Measurements from ENCODE around the gene DLGAP1. TPM values are rescaled to one million over a fixed set of nuclear protein-coding genes. Genes with fewer than 3 reads are reported as not detected.
"Not testable (repeated sequence)": the region's sequence is repeated elsewhere in the genome, so short reads cannot be mapped to it uniquely, and the experiment has no call there.

Gene DLGAP1
- total RNA-seq, 1 donor from 2014 or later = 0.28 TPM

DNA sequence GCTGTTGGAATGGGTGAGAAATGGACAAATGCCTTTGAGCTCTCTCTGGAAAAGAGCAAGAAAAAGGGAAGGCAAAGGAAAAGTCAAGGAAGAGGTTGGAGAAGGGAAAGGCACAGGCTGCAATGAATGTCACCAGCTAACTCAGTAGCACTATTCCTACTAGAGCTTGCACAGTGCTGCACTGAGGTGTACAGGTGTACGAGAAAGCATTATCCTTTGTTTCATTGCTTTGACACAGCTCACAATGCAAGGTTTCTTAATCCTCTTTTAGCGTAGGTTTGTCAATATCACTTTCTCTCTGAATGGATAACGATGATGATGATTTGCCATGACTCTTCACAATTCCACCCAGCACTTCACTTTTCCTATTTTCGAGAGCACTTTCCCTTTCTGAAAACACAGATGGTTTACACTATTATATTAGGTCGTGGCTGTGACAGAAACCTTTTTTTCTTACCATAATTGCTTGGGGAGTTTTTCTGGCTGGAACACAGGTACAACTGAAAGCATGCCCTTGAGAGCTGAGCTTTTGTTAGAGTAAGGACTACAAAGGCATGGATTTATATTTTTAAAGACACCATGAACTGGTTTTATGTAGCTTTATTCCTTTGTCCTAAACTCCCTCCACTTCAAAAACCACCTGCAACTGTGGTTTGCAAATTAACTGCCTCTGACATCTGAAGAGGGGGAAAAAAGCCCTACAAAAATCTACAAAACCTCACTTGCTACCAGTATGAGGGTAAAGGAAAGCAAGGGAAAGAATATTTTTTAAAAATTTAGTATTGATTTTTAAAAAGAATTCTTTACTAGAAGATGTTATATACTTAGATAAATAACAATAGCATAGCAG lies 739.7 kb downstream of the DLGAP1 start:
- ATAC-seq = no peak

DNA sequence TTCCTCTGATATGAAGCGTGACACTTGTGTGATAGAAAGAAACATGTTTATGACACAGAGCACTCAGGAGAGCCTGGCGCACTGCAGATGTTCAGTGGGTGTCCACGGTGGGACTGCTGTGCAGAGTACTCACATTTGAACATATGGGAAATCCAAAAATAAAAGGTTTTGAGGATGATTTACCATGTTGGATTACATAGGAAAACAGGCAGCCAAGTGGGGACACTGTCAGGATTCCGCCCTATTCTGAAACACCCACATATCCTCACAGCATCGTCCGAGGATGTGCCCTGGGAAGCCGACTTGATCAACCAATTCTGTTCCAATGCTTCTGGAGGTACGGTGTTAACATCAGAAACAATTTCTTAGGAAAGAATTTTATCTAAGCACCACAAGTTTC lies 741.4 kb downstream of the DLGAP1 start:
- no peak for ATAC-seq

DNA sequence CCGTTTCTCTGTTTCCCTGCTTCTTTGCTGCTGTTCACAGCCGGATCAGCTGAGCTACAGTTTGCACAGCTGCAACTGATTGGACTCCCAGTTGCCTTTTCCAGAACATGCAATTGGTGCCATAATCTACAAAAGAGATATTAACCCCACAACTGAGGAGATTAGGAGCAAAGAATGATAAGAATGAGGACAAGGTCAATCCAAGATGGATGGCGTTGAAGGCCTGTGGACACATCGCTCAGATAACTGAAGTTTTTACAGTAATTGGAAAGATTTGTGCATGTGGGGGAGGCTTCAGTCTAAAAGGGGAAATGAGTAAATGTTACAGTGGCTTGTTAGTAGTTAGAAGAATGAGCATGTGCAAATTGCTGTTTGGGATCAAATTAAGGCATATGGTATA lies 741.9 kb downstream of the DLGAP1 start:
- no peak for ATAC-seq

DNA sequence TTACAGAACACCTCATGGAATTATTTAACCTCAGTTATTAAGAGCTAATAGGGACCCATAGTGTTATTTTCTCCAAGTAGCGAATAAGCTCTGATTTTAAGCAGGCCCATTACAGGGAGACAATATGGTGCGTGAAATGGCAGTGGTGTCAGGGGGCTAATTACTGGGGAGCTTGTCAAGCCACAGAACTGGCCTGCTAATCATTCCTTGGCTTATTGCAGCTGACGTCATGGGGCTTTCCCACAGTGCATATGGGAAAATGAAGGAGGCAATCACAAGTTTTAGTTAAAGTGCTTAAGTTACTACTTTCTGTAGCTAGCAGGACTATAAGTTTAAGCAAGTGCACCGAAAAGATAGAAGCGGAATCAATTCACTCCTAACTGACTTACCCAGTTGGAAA lies 742.6 kb downstream of the DLGAP1 start:
- ATAC-seq = no peak

DNA sequence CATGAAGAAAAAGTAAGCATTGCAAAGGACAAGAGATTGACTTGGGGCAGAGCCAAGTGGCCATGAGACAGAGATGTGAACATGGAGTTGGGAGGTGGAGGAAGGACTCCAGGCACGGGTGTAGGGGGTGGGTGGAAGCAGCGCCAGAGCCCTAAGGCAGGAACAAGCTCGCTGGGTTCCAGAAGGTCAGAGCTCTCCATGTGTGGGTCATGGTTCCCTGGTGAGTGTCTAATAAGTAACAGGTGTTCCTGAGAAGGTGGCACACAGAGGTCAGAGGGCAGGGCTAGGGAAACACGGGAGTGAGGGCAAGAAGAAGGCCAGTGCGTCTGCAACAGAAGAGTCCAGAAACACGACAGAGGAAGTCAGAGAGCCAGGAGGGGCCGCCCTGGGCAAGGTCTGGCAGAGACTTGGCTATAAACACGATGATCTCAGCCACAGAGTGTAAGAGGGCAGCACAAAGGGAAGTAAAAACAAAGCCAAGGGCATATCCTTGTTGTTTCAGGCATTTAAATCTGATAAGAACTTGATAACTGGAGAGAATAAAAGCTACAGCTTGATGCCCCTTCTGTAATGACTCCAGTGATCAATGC lies 744.3 kb downstream of the DLGAP1 start:
- peak; percentile 36 for ATAC-seq

DNA sequence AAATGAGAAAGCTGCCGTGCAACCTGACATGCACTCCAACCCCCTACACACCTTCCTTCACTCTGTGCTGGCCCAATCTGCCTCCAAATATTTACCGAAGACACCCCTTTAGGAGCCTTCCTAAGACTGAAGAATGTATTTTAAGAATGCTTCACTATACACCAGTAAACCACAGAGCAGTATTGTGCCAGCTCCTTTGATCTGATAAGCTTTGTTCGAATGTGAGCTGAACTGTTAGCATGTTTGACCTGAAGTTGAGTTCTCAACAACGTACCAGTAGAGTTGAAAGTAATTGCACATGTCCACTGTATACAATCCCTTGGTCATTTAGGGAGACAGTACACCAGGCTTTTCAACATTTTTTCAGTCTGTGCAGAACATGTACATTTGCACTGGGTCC lies 745.9 kb downstream of the DLGAP1 start:
- ATAC-seq = no peak

DNA sequence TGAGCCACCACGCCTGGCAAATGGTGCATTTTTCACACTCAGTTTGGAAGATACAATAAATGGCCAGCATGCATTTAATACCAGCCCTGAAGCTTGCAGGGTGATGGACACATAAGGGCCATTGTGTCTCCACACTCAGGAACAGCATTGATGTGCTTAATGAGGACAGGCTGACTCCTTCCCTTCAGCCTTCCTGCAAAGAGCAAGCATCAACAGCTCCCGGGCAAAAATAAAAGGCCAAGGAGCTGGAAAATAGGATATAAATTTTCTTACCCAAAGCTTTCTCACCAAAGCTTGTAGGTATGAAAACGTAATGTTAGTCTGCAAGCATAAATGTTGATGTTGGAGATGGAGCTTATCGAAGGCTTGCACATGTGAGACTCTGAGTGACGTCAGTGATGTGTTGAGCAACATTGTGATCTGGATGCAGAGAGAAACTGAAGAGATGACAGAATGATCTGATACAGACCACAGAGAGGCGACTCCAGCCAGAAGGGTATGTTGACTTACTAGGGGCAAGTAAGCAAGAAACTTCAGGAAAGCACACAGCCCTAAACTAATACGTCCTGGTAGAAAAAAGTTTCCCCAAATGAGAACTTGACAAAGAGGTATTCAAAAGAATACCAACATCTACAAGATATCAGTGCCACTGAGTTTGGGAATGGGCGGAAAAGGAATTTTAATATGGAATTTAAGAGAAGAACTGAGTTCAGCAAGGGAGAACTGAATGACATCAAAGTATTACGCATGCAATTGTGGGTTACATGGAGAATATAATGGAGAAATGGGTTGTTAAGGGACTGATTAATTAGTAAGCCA lies 748.6 kb downstream of the DLGAP1 start:
- no peak for ATAC-seq

DNA sequence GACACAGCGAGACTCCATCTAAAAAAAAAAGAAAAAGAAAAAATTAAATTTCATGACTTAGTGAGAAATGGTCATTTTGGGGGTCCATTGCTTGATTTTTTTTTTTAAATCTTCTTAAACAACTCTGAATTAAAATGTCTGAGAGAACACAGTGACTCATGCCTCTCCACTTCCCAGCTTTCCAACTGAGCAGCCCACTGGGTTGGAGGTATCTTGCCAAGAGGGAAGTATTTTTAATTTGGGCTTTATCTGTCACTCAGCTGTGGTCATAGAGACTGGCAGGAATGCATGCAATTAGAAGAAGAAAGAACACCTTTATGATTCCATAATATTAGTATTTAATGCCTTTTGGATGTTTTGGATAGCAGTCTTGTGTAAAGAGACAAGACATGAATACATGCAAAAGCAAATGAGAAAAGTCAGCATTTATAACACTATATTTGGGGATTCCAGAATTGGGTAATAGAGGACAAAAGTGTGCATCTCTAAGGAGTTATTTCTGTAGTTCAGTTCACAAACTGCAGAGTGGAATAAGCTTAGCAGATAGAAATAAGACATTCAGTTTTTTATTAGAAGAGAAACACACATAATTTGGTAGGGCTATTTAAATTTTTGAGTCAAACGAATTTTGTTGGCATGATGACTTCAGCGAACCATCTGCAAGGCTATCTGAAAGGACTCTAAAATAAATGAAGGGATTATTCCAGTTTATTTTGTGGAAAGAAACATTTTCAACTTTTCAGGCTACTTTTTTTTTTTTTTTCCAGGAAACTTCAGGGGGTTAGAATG lies 750.4 kb downstream of the DLGAP1 start:
- no peak for ATAC-seq

DNA sequence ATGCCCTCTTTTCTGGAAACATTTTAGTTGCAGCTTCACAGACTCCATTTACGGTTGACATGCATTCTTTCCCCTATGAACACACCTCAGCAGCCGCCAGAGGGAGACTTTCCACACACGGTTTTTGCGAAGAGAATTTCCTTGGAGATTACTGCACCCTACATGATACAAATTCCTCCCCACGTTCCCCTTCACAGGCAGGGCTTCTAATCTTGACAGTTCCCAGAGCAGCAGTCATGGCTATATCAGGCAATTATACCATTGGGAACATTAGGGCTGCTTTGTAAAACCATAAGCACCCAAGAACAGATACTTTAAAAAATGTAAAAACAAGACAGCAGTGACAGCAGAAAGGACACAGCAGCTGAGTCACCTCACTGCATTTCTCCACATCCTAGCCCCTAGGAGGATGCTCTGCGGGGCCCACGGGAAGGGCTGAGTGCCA lies 751.4 kb downstream of the DLGAP1 start:
- peak; percentile 42 for ATAC-seq

DNA sequence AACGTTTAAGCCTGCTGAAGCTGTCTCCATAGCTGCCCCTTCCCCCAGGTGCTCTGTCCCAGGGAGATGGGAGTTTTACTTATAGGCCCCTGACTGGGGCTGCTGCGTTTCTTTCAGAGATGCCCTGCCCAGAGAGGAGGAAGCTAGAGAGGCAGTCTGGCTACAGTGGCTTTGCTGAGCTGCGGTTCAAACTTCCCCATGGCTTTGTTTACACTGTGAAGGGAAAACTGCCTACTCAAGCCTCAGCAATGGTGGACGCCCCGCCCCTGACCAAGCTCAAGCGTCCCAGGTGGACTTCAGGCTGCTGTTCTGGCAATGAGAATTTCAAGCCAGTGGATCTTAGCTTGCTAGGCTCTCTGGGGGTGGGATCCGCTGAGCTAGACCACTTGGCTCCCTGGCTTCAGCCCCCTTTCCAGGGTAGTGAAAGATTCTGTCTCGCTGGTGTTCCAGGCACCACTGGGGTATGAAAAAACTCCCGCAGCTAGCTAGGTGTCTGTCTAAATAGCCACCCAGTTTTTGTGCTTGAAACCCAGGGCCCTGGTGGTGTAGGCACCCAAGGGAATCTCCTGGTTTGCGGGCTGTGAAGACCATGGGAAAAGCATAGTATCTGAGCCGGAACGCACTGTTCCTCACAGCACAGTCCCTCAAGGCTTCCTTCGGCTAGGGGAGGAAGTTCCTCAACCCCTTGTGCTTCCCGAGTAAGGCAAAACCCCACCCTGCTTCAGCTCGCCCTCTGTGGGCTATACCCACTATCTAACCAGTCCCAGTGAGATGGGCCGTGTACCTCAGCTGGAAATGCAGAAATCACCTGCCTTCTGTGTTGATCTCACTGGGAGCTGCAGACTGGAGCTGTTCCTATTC lies 755.2 kb downstream of the DLGAP1 start:
- ATAC-seq = not testable (repeated sequence)

DNA sequence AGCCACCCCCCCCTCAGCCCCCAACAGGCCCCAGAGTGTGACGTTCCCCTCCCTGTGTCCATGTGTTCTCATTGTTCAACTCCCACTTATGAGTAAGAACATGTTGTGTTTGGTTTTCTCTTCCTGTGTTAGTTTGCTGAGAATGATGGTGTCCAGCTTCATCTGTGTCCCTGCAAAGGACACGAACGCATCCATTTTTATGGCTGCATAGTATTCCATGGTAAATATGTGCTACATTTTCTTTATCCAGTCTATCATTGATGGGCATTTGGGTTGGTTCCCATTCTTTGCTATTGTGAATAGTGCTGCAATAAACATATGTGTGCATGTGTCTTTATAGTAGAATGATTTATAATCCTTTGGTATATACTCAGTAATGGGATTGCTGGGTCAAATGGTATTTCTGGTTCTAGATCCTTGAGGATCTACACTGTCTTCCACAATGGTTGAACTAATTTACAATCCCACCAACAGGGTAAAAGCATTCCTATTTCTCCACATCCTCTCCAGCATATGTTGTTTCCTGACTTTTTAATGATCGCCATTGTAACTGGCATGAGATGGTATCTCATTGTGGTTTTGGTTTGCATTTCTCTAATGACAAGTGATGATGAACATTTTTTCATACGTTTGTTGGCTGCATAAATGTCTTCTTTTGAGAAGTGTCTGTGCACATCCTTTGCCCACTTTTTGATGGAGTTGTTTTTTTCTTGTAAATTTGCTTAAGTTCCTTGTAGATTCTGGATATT lies 760.9 kb downstream of the DLGAP1 start:
- ATAC-seq = not testable (repeated sequence)

DNA sequence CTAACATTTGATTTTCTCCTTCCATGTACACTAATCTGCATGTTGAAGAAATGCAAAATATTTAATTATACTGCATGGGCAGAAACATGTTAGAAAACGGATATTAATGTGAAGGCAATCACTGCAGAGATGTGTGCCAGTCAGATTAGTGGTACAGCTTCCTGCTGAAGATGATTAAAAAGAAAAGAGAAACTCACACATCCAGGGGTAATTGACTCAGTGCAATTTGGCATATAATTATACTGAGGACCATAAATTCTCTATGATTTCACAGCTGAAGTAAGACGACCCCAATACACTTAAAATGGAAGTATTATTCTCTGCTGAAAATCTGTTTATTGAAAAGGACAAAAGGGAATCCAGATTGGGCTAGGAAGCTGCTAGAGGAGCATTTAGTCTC lies 761.7 kb downstream of the DLGAP1 start:
- no peak for ATAC-seq

DNA sequence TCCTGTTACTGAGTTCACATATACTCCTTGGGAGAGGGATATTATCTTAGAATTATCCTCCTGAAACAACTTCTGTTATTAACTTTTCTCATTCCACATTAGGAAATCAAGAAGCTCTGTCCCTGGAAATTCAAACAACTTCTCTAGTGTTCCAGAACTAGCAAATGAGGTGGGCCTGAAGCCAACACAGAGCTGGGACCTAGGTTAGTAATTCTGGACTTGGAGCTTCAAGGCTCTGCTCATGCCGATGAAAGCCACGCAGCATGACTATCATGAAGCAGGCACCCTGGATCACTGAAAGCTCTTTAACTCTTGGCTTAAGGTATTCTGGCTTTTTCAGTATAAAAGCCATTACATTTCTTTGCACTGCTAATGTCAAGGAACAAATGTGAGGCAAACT lies 762.4 kb downstream of the DLGAP1 start:
- no peak for ATAC-seq

DNA sequence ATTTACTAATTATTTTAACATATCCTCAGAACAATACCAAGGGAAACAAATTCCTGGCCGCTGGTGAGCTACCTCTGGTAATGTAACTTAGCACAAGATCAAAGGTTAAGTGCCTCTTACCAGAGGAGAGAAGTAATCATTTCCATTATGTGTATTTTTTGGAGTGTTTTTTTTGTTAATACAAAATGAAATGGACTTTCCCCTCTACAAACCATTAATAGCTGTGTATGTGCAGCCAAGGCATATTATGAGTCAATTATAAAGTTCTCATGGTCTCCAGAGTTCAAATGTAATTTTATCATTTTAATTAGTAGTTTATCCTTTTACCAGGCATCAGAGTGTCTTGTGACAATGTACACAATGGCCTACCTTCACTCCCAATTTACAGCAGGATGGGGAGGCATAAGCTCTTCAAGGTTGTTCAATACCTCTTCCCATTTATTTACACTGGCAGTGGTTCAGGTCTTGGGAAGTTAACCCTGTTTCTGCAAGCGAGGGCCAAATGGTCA lies 762.9 kb downstream of the DLGAP1 start:
- no peak for ATAC-seq

DNA sequence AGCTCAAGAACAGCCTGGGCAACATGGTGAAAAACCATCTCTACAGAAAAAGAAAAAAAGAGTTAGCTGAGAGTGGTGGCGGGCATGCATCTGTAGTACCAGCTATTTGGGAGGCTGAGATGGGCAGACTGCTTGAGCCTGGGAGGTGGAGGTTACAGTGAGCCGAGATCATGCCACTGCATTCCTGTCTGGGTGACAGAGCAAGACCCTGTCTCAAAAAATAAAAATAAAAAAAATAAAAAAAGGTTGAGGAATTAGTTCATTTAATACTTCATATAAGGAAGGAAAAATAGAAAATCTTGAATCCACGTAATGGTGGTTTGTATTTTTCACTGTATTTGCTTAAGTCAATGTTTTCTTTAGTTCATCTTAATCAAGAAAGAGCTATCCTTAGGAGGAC lies 763.4 kb downstream of the DLGAP1 start:
- ATAC-seq = no peak

DNA sequence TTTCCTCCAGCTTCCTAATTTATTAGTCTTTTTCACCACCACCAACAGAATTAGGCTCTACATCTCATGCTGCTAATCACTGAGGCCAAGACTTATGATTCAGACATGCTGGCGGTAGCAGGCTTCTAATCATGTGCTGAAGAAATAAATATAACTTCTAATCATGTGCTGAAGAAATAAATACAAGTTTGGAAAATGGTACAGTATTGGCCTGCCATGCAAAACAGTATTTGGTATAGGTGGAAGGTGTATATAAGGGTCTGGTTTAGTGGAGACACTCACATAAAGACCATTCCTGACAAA lies 764.4 kb downstream of the DLGAP1 start:
- ATAC-seq = no peak

DNA sequence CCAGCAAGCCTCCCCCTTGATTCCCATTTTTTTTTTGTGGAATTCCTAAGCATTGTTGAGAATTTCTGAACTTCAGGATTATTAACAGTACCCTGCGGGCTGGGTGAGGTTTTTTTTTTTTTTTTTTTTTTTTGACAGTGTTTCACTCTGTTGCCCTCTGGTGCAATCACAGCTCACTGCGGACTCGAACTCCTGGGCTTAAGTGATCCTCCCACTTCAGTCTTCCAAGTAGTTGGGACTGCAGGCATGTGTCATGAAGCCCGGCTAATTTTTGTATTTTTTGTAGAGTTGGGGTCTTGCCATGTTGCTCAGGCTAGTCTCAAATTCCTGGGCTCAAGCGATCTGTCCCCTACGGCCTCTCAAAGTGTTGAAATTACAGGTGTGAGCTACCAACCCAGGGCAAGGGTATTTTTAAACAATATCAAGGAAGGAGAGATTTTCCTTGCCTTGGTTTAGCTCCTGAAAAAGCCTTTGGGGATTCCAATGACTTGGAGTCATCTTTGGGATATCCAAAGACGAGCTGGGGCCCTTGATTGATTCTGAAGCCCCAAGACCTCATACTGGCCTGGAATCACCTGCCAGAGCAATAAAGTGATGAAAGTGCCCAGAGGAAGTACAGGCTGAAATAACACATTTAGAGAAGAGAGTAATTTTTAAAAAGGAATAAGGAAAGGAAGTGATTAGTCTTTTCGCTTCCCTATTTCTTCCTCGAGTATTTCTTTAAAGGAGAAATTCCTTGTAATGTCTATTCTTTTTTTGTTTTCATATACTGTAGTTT lies 764.9 kb downstream of the DLGAP1 start:
- no peak for ATAC-seq

DNA sequence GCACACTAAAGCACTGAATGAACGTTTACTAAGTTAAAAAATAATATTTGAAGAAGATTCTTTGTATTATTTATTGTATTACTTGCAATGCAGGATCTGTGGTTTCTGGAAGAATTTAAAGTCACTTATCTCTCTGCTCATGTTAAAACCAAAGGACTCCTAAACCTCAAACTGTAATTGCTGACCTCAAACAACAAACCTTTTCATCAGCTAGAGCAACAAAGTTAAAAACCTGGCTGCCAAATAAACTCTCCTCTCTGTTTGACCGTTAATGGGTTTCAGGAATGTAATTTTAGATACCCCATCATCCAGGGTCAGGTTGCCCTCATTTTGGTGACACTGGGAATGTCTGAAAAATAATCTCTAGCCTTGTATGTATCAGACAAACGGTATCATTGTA lies 766.0 kb downstream of the DLGAP1 start:
- ATAC-seq = no peak

DNA sequence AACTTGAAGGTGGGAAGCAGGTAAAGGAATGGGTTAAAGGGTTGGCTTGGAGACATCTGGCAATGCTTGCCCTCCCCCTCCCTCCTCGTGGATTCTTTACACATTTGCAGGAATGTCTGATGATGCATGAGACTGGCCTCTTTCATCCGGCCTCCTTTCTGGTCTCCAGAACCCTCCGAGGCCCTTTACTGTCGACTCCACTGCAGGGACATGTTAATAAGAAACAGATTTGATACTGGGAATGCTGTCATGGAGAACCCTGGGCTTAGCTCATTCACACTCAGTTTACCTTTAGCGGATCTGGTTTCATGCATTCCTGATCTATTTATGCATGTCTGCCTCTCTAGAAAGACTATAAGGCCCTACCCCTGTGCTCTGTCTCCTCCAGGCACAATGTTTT lies 766.4 kb downstream of the DLGAP1 start:
- ATAC-seq = no peak

DNA sequence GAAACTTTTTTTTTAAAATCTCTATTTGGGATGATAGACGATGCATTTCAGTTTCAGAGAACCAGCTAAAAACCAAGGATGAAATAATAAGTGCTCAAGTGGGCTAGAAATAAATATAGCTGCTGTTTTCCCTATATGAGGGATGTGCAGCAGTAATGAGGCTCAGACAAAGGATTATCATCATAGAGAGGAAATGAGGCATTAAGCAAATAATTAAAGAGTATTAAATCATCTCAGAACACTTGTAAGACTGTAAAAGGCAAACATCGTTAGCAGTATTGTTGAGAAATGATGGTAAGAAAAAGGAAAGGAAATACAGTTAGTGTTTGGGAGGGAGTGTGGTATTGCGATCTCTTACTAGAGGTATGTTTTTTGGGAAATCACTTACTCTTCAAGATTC lies 771.6 kb downstream of the DLGAP1 start:
- ATAC-seq = no peak
